Lung (tissue), 12 donors: Measurements from ENCODE around the gene CBS. TPM values are rescaled to one million over a fixed set of nuclear protein-coding genes. Genes with fewer than 3 reads are reported as not detected.
"Not testable (repeated sequence)": the region's sequence is repeated elsewhere in the genome, so short reads cannot be mapped to it uniquely, and the experiment has no call there.

Source experiments
- ATAC-seq: fragments of 200-7000 bp; cut with Tn5 transposase; one replicate; pipeline ENCODE4 v1.9.1; 2020; ENCODE audit warnings: moderate number of reproducible peaks; ENCODE audit not compliant: insufficient read depth, low FRiP score
- DNase-seq, 3 donors: peaks; one replicate each; pipeline ENCODE4 v3.0.0-alpha.2; 2013 to 2017
- H3K27ac ChIP-seq, 2 donors: one replicate each; pipeline ENCODE4 v1.5.1; 2013; ENCODE audit warnings: mild to moderate bottlenecking in 2 of 2, moderate library complexity in 2 of 2, control low read depth in 1 of 2, inconsistent platforms in 1 of 2, low read depth in 1 of 2, low read length in 1 of 2
- H3K27me3 ChIP-seq, 3 donors: one replicate each; pipeline ENCODE4 v1.5.1; 2013; ENCODE audit warnings: low read length in 2 of 3; ENCODE audit not compliant: control insufficient read depth in 3 of 3, insufficient read depth in 3 of 3
- H3K36me3 ChIP-seq, 4 donors: one replicate each; pipeline ENCODE4 v1.5.1; 2013; ENCODE audit warnings: low read length in 4 of 4, mild to moderate bottlenecking in 1 of 4, moderate library complexity in 1 of 4; ENCODE audit not compliant: control insufficient read depth in 4 of 4, insufficient read depth in 4 of 4
- H3K4me1 ChIP-seq, 5 donors: one replicate each; pipeline ENCODE4 v1.5.1; 2013; ENCODE audit warnings: low read length in 5 of 5, mild to moderate bottlenecking in 2 of 5, moderate library complexity in 1 of 5; ENCODE audit not compliant: control insufficient read depth in 5 of 5, insufficient read depth in 5 of 5
- H3K4me3 ChIP-seq: one replicate; pipeline ENCODE4 v1.5.1; 2013; ENCODE audit warnings: mild to moderate bottlenecking, control low read depth, moderate library complexity
- H3K9ac ChIP-seq, 2 donors: one replicate each; pipeline ENCODE4 v1.5.1; 2013; ENCODE audit warnings: low read length in 2 of 2, control low read depth in 1 of 2; ENCODE audit not compliant: insufficient read depth in 1 of 2
- H3K9me3 ChIP-seq, 4 donors: one replicate each; pipeline ENCODE4 v1.5.1; 2013; ENCODE audit warnings: low read length in 3 of 4, mild to moderate bottlenecking in 1 of 4, moderate library complexity in 1 of 4; ENCODE audit not compliant: control insufficient read depth in 4 of 4, insufficient read depth in 3 of 4
- WGBS, 2 donors: extraction: QIAGEN DNeasy Blood & Tissue Kit; methylation state at CpG; one replicate each; pipeline ENCODE4 v1.1.7; 2013; 5-methylcytosine and 5-hydroxymethylcytosine counted together
- polyA plus RNA-seq, 2 donors: library from polyadenylated mRNA; stranded (reverse); fragments of 200-250 nt; gene quantifications; one replicate each; pipeline ENCODE4 v1.2.1, GENCODE V29; 2013
- total RNA-seq, 2 donors: library from RNA; depleted of rRNA in 1 of 2; stranded (reverse); fragments of >200 nt in 1 of 2; gene quantifications; one replicate each; pipeline ENCODE4 v1.2.1, GENCODE V29; 2014 to 2021
- TF ChIP-seq, protein P1 (sequence below): IDR thresholded peaks from 2 replicates; pipeline ENCODE4 v1.5.1; 2012; ENCODE audit warnings: mild to moderate bottlenecking; ENCODE audit errors: control extremely low read depth, extremely low read depth
- donor health status: control.
- donor health status: control.
- donor health status: Bipolar disorder and iron deficiency.
- donor health status: healthy.
- donor health status: DM: yes; HTN: yes; CAD: no.

CBS gene
- total and polyA plus RNA-seq, 4 donors: 3.6 to 47.7 (median 27.5) TPM

DNA sequence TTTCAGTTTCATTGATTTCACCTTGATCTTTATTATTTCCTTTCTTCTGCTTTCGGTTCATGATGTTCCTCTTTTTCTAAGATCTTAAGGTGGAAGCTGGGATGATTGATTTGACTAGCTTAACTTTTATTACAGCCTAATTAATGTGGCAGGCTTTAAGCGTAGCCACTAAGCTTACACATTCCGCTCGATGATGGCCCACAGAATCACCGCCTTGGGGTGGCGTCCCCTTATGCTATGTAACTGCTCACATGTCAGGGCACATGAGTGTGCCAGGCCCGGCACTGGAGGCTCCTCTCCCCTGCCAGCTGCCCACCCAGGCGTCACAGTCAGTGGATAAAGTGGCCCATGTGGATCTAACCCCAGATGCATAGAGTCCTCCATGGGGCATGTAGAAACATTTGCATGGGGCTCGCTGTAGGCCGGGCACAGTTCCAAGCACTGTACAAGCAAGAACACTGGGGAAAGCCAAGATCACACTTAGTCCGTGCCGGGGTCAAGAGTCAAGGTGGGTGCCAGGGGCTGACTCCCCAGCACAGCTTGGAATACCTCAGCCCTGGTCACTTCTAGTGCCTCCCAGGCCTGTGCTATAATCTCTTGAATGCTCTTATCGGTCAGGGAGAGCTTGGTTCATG, 59.6 kb downstream of the CBS start:
- TF ChIP-seq, protein P1, sequence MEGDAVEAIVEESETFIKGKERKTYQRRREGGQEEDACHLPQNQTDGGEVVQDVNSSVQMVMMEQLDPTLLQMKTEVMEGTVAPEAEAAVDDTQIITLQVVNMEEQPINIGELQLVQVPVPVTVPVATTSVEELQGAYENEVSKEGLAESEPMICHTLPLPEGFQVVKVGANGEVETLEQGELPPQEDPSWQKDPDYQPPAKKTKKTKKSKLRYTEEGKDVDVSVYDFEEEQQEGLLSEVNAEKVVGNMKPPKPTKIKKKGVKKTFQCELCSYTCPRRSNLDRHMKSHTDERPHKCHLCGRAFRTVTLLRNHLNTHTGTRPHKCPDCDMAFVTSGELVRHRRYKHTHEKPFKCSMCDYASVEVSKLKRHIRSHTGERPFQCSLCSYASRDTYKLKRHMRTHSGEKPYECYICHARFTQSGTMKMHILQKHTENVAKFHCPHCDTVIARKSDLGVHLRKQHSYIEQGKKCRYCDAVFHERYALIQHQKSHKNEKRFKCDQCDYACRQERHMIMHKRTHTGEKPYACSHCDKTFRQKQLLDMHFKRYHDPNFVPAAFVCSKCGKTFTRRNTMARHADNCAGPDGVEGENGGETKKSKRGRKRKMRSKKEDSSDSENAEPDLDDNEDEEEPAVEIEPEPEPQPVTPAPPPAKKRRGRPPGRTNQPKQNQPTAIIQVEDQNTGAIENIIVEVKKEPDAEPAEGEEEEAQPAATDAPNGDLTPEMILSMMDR: no peak
- Histone ChIP-seq H3K36me3 (peaks cover 0 to 44% (median 30%) of the 10 kb centered on the region in 4 donors), H3K27me3 (no peaks in the 10 kb centered on the region), H3K9me3 (no peaks in the 10 kb centered on the region), H3K4me1 (no peaks in the 10 kb centered on the region), H3K27ac (no peak overlapping the region), H3K9ac (no peak overlapping the region), H3K4me3 (no peak overlapping the region)
- ATAC-seq: no peak
- DNase-seq: no peak
- WGBS, 2 donors: 83 to 85% methylated on average over 13 of the region's 13 CpGs

DNA sequence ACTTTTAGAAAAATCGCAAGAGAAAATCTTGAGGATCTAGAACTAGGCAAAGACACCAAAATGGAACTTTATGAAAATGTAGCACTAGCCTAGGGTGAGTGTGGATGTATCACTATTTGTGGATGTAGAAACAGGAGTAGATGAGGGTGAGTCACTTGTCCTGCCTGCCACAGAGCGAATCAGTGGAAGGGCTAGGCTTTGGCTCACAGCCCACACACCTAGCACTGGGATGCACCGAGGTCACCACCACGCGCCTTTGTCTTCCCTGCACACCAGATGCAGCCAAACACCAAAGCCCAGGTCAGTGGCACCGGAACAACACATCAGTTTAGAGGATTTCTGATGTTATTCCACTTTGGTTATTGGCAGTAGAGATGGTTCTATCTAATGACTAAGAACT, 63.0 kb downstream of the CBS start:
- Histone ChIP-seq H3K4me1 (no peaks in the 10 kb centered on the region), H3K4me3 (no peak overlapping the region), H3K9me3 (no peaks in the 10 kb centered on the region), H3K27ac (no peak overlapping the region), H3K36me3 (peaks cover 2 to 47% (median 30%) of the 10 kb centered on the region in 4 donors), H3K27me3 (no peaks in the 10 kb centered on the region), H3K9ac (no peak overlapping the region)
- TF ChIP-seq, protein P1: no peak
- ATAC-seq (no peak), DNase-seq (no peak)
- WGBS, 2 donors: 90 to 97% methylated on average over 6 of the region's 6 CpGs

DNA sequence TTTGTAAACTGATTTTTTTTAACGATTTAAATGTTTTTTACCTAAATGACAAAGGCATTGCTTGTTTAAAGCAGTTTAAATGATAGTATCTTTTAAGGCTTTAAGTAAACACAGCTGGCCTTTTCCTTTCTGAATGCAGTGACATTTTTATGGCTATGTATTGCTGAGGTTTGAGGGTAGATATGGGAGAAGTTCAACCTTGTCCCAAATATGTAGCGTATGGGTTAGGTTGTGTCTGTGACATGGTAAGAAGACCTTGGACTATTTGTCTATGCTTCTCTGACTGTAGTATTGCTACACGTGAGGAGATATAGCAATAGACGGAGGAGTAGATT, 68.8 kb downstream of the CBS start:
- Histone ChIP-seq H3K27me3 (no peaks in the 10 kb centered on the region), H3K4me3 (no peak overlapping the region), H3K9me3 (no peaks in the 10 kb centered on the region), H3K36me3 (peaks cover 2 to 29% (median 20%) of the 10 kb centered on the region in 4 donors), H3K9ac (peak overlapping the region in 1 of 2 donors; percentile 73), H3K4me1 (peaks cover 0 to 13% (median 5%) of the 10 kb centered on the region in 5 donors), H3K27ac (no peak overlapping the region)
- ATAC-seq: no peak
- 83% methylated on average over 4 of the region's 4 CpGs for WGBS, 2 donors
- TF ChIP-seq, protein P1: no peak
- DNase-seq: no peak

DNA sequence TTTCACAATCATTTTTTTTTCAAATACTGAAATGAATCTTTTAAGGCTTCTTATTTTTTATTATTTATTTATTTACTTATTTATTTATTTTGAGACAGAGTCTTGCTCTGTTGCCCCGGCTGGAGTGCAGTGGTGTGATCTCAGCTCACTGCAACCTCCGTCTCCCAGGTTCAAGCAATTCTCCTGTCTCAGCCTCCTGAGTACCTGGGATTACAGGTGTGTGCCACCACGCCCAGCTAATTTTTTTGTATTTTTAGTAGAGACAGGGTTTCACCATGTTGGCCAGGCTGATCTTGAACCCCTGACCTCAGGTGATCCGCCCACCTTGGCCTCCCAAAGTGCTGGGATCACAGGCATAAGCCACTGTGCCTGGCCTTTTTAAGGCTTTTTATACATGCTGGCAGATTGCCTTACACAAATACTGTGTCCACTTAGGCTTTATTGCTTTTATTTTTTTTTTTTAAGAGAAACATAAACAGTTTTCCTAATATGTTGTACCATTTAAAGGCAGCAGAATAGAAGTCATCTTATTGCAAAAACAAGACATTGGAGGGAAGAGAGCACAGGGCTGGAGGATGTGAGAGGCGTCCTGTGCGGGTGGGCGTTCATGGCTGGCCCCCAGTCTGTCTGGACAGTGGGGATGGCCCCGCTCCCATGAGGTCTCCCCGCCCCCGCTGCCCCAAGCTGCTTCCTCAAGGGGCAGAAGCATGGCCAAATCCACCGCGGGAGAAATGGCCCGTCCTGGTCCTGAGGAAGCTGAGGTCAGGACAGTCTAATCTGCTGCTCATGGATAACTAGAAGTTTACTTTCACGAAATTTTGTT, 69.4 kb downstream of the CBS start:
- H3K27me3 ChIP-seq, H3K9me3 ChIP-seq, H3K4me3 ChIP-seq, H3K27ac ChIP-seq, ATAC-seq: not testable (repeated sequence)
- Histone ChIP-seq H3K9ac (peak overlapping the region in 1 of 2 donors; percentile 73), H3K36me3 (peaks cover 2 to 24% (median 16%) of the 10 kb centered on the region in 4 donors), H3K4me1 (peaks cover 0 to 15% (median 5%) of the 10 kb centered on the region in 5 donors)
- DNase-seq: peak; percentile 37 to 71 (median 51)
- WGBS, 2 donors: 75 to 79% methylated on average over 14 of the region's 14 CpGs
